Activated naive CD4-positive, alpha-beta T cell treated with anti-CD3 and anti-CD28 coated beads for 36 hours (primary cell): ENCODE measurements around the gene CRIP2. TPM values are rescaled to one million over a fixed set of nuclear protein-coding genes. Genes with fewer than 3 reads are reported as not detected.

Experiments
- CTCF ChIA-PET: fragments of 350-600 bp; sonication (Branson Sonifier 250); formaldehyde crosslinking; loops from one replicate; lab custom pipeline; 2021; ENCODE audit warnings: antibody characterized with exemption; lab: Charles Lee
- DNase-seq: peaks from one replicate; pipeline ENCODE4 v3.0.0-alpha.2; 2020
- H3K27ac Mint-ChIP-seq: one replicate; pipeline ENCODE4 v1.8.0; 2021; ENCODE audit warnings: mild to moderate bottlenecking, mixed read lengths
- H3K27me3 Mint-ChIP-seq: one replicate; pipeline ENCODE4 v1.8.0; 2021; ENCODE audit warnings: low read depth, mixed read lengths
- H3K36me3 Mint-ChIP-seq: one replicate; pipeline ENCODE4 v1.8.0; 2021; ENCODE audit warnings: low read depth, mixed read lengths
- H3K4me1 Mint-ChIP-seq: one replicate; pipeline ENCODE4 v1.8.0; 2021; ENCODE audit warnings: low read depth, mixed read lengths
- H3K4me3 Mint-ChIP-seq: one replicate; pipeline ENCODE4 v1.8.0; 2021; ENCODE audit warnings: mild to moderate bottlenecking, moderate library complexity, mixed read lengths
- H3K9me3 Mint-ChIP-seq: one replicate; pipeline ENCODE4 v1.8.0; 2021; ENCODE audit warnings: mixed read lengths
- intact Hi-C: fragments of 100-400 bp; cut with micrococcal nuclease; formaldehyde crosslinking; loops from one replicate; pipeline ENCODE4 v1.15.1; 2023
- total RNA-seq, 2 experiments: library from RNA; stranded (reverse); gene quantifications; one replicate each; pipeline ENCODE4 v1.2.3, GENCODE V29; 2021

CRIP2 gene
- total RNA-seq, 2 experiments from 2014 or later, result not detected

DNA sequence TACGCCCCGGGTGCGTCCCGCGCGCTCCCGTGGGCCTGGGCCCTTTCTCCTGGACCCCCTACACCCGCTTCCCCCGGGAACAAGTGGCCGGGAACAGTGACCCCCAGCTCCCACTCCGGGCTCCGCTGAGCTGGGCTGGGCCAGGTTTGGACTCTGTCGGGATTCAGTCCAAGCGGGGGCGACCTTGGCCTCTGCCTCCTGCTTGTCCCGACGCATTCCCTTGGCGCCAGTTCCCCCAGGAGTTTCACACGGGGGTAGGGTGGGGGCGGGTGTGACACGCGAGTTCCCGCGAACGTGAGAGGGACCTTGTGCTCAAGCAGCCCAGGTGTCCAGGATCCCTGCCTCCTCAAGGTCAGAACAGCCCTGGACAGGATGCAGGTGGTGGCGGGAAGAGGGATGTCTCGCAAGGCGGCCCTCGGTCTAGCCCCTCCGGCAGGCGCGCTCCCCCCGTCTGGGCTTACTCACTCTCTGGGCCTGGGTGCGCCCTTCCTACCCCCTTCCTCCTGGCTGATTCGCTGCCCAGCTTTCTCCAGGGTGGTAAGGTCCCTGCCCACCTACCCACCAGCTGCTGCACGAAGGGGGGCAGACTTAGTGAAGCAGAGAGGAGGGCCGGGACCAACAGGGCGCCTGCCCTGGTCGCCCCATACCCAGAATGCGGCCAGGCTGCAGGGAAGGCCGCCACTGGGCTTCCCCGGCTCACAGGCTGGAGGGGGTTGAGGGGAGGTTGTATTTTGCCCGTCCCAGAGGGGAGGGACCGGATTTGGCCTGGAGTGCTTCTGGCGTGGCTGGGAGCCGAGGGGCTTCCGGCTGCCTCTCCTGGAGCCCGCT, 862 bp downstream of the CRIP2 start:
- H3K36me3 Mint-ChIP-seq, result peaks cover 2% of the 10 kb centered on the region
- peak overlapping the region; percentile 32 for H3K4me3 Mint-ChIP-seq
- peaks cover 27% of the 10 kb centered on the region for H3K4me1 Mint-ChIP-seq
- DNase-seq, result no peak
- H3K27ac Mint-ChIP-seq, result no peak overlapping the region
- intact Hi-C loops, result loop anchor here (2.0 kb wide), 1 partner anchor 15 kb away; the partner anchor contains the start of gene TEDC1
- peaks cover 22% of the 10 kb centered on the region for H3K27me3 Mint-ChIP-seq
- H3K9me3 Mint-ChIP-seq, result no peaks in the 10 kb centered on the region
- CTCF ChIA-PET, result interaction anchor here (1.8 kb wide), 1 partner anchor 14 kb away, joined by 8 read pairs; no protein-coding TSS in a partner anchor

DNA sequence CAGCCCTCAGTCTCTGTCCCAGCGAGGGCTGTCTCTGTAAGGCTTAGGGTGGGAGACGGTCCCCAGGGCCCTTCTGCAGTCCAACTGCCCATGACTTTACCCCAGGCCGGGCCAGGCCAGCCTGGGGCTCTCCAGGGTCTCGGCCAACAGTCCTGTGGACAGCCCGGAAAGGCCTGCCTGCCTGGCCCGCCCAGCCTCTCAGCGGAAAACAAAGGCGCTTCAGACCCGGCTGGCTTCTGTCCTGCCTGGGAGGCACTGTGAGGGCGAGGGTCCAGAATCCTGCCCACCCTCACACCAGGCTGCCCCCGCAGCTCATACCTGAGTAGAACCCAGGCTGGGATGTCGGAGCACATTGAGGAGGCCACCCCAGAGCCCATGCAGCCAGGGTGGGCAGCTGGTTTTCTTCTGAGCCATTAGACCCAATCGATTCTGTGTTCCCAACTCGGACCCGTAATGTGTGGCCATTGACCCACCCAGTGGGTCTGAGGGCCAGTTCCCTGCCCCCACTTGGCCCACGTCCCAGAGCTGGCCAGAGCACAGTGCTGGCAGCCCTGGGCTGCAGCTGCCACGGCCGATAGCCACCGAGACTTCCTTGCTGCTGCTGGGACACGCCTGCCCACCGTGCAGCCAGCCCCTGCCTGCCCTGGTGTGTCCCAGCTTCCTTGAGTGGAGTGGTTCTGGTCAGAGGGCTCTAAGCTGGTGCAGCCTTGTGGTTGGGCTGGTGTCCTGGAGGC, 1.6 kb downstream of the CRIP2 start:
- H3K27me3 Mint-ChIP-seq, result peaks cover 22% of the 10 kb centered on the region
- H3K9me3 Mint-ChIP-seq, result no peaks in the 10 kb centered on the region
- intact Hi-C loops, result loop anchor here (2.0 kb wide), 1 partner anchor 15 kb away; the partner anchor contains the start of gene TEDC1
- no peak overlapping the region for H3K27ac Mint-ChIP-seq
- H3K4me1 Mint-ChIP-seq, result peaks cover 34% of the 10 kb centered on the region
- DNase-seq, result no peak
- CTCF ChIA-PET, result interaction anchor here (1.1 to 1.8 kb wide), 2 partner anchors 14 to 106 kb away, joined by 3 to 8 read pairs; no protein-coding TSS in a partner anchor
- H3K4me3 Mint-ChIP-seq, result no peak overlapping the region
- peaks cover 2% of the 10 kb centered on the region for H3K36me3 Mint-ChIP-seq

DNA sequence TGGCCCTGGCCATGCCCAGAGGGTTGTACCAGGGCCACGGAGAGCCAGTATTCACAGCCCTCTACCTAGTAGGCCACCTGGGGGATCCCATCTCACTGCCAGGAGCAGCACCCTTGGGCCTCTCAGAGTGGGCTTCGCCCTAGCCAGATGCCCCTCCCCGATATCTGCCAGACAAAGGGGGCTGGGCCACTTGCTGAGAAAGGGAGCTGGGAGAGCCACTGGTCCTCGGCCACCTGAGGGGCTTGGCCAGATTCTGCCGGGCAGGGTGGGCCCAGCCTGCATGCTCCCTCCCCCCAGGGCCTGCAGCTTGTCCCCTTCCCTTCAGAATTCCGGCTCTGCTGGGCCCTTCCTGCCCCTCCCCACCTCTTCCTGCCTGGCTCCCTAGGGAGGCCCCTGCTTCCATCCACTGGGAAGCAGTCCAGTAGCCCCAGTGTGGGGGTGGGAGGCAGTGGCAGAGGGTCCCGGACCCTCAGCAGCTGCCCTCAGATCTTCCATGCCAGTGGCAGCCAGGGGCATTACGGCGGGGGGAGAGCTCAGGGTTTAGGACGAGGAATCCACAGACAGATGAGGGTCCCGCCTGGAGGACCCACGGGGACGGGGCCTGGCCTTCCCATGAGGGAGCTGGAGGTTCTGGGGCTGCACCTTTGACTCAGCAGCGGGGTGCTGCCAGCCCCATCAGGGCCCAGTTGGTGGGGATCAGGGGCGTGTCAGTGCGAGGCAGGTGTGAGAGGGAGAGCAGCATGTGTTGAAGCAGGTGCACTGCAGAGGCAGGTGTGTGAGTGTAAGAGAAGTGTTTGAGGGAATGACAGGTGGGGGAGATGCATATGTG, 2.4 kb downstream of the CRIP2 start:
- H3K4me1 Mint-ChIP-seq, result peaks cover 39% of the 10 kb centered on the region

DNA sequence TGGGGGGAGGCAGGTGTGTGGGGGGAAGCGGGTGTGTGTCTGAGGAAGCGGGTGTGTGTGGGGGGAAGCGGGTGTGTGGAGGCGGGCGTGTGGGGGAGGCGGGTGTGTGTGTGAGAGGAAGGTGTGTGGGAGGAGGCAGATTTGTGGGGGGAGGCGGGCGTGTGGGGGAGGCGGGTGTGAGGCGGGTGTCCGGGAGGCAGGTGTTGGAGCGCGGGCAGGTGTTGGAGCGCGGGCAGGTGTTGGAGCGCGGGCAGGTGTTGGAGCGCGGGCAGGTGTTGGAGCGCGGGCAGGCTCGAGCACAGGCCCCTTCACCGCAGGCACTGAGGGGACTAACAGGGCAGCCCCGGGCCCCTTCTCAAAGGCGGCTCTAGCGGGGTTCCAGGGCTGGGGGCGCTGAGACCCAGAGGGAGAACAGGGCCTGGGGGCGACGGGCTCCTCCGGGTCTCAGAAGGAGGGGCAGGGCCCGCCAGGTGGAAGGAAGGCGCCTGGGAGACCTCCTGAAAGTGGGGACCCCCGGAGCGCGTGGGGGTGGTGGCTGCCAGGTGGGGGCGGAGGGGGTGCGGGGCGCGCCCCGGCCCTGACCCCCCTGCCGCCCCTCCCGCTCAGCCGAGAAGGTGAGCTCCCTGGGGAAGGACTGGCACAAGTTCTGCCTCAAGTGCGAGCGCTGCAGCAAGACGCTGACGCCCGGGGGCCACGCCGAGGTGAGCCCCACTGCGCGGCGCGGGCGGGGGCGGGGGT, 3.2 kb downstream of the CRIP2 start:
- H3K27ac Mint-ChIP-seq, result no peak overlapping the region

More for the DNA sequence above, 2.4 kb downstream of the CRIP2 start:
- DNase-seq, result no peak
- Mint-ChIP-seq H3K27me3 (peaks cover 22% of the 10 kb centered on the region), H3K4me3 (no peak overlapping the region), H3K36me3 (peaks cover 2% of the 10 kb centered on the region), H3K9me3 (no peaks in the 10 kb centered on the region), H3K27ac (no peak overlapping the region)
- CTCF ChIA-PET, result interaction anchor here (1.1 to 1.8 kb wide), 2 partner anchors 13 to 106 kb away, joined by 3 to 8 read pairs; no protein-coding TSS in a partner anchor
- intact Hi-C loops, result loop anchor here (2.0 kb wide), 1 partner anchor 14 kb away; the partner anchor contains the start of gene TEDC1

DNA sequence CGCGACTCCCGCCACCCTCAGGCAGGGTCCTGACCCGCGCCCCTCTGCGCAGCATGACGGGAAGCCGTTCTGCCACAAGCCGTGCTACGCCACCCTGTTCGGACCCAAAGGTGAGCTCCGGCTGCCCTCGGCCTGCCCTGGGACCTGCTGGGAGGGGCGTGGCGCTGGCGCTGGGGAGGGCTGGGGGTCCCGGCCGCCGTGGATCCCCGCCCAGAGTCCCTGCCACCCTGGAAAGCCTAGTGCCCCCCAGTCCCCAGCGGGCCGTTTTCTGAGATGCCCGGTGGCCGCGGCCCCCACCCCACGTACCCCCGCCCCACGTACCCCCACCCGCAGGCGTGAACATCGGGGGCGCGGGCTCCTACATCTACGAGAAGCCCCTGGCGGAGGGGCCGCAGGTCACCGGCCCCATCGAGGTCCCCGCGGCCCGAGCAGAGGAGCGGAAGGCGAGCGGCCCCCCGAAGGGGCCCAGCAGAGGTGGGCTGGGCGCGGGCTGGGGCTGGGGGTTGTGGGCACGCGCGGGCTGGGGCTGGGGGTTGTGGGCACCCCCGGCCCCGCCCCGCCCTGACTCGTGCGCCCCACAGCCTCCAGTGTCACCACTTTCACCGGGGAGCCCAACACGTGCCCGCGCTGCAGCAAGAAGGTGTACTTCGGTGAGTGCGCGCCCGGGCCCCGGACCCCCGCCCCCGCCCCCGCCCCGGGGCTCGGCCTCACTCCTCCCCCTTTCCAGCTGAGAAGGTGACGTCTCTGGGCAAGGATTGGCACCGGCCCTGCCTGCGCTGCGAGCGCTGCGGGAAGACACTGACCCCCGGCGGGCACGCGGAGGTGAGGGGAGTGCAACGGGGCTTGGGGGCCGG, 4.0 kb downstream of the CRIP2 start:
- Mint-ChIP-seq H3K4me3 (no peak overlapping the region), H3K36me3 (peaks cover 2% of the 10 kb centered on the region), H3K27ac (no peak overlapping the region), H3K9me3 (no peaks in the 10 kb centered on the region), H3K4me1 (peaks cover 48% of the 10 kb centered on the region), H3K27me3 (peaks cover 22% of the 10 kb centered on the region)
- no peak for DNase-seq
- intact Hi-C loops, result no loop called here
- CTCF ChIA-PET, result interaction anchor here (1.0 kb wide), 1 partner anchor 231 kb away, joined by 3 read pairs; no protein-coding TSS in a partner anchor

More for the DNA sequence above, 3.2 kb downstream of the CRIP2 start:
- H3K4me3 Mint-ChIP-seq, result no peak overlapping the region
- CTCF ChIA-PET, result interaction anchor here (1.0 kb wide), 1 partner anchor 230 kb away, joined by 3 read pairs; no protein-coding TSS in a partner anchor
- H3K27me3 Mint-ChIP-seq, result peaks cover 22% of the 10 kb centered on the region
- peaks cover 47% of the 10 kb centered on the region for H3K4me1 Mint-ChIP-seq
- intact Hi-C loops, result loop anchor here (2.0 kb wide), 1 partner anchor 13 kb away; the partner anchor contains the start of gene TEDC1
- peaks cover 2% of the 10 kb centered on the region for H3K36me3 Mint-ChIP-seq
- H3K9me3 Mint-ChIP-seq, result no peaks in the 10 kb centered on the region
- DNase-seq, result no peak

DNA sequence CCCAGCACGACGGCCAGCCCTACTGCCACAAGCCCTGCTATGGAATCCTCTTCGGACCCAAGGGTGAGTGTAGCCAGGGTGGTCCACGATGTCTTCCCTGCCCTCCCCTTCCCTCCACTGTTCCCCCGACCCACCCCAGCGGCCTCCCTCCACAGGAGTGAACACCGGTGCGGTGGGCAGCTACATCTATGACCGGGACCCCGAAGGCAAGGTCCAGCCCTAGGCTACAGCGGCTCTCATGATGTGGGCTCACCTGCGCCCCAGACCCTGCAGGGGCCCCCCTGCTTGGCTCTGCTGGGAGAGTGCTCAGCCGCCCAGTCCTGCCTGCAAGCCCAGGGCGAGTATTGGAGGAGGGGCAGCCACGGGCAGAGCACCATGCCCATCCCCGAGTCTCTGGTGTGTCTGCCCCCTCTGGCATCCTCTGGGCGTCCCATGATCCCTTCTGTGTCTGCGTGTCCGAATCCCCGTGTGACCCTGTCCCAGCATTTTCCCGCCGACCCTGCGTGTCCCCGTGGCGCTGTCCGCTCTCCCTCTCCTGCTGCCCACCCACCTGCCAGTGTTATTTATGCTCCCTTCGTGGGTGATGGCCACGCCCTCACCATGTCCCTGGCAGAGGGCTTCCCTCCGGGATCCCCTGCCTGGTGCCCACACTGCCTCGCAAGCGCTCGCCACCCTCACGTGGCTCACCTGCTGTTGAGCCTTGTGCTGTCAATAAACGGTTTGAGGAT, 5.0 kb downstream of the CRIP2 start:
- Mint-ChIP-seq H3K27ac (no peak overlapping the region), H3K27me3 (peaks cover 22% of the 10 kb centered on the region), H3K36me3 (peaks cover 2% of the 10 kb centered on the region), H3K4me3 (no peak overlapping the region), H3K9me3 (no peaks in the 10 kb centered on the region), H3K4me1 (peaks cover 53% of the 10 kb centered on the region)
- intact Hi-C loops, result loop anchor here (10.0 kb wide), 1 partner anchor 655 kb away; no protein-coding TSS in a partner anchor
- CTCF ChIA-PET, result interaction anchor here (2.2 kb wide), 1 partner anchor 10 kb away, joined by 43 read pairs; no protein-coding TSS in a partner anchor
- no peak for DNase-seq

DNA sequence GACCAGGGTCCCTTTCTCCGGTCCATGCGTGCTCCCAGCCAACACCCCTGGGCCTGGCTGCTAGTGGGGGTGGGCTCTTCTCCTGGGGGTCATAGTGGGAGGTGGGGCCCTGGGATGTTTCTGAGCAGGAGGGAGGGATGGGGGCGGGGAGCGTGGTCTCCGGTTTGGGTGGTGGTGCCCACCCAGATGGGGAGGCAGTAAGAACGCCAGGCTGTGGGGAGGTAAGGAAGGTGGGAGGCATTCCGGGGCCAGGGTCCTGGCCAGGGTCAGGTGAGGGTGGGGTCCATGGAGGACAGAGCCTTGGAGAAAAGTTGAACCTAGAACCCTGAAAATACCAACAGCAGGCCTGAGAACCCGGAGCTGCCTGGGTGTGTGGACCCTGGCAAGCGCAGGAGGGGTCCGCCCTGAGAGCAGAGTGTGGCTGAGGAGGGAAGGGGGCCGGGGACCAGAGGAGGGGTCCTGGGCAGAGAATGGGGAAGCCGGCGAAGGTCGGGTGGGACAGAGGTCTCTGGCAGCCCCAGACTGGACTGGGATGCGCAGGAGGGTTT, 5.7 kb downstream of the CRIP2 start:
- no peak overlapping the region for H3K27ac Mint-ChIP-seq
- H3K27me3 Mint-ChIP-seq, result peaks cover 22% of the 10 kb centered on the region
- H3K36me3 Mint-ChIP-seq, result peaks cover 2% of the 10 kb centered on the region
- H3K4me3 Mint-ChIP-seq, result no peak overlapping the region
- H3K4me1 Mint-ChIP-seq, result peaks cover 59% of the 10 kb centered on the region
- intact Hi-C loops, result loop anchor here (10.0 kb wide), 1 partner anchor 655 kb away; no protein-coding TSS in a partner anchor
- no peaks in the 10 kb centered on the region for H3K9me3 Mint-ChIP-seq
- DNase-seq, result no peak
- CTCF ChIA-PET, result interaction anchor here (0.5 to 2.2 kb wide), 17 partner anchors 9 to 311 kb away, joined by 3 to 43 read pairs (median 3); no protein-coding TSS in a partner anchor

DNA sequence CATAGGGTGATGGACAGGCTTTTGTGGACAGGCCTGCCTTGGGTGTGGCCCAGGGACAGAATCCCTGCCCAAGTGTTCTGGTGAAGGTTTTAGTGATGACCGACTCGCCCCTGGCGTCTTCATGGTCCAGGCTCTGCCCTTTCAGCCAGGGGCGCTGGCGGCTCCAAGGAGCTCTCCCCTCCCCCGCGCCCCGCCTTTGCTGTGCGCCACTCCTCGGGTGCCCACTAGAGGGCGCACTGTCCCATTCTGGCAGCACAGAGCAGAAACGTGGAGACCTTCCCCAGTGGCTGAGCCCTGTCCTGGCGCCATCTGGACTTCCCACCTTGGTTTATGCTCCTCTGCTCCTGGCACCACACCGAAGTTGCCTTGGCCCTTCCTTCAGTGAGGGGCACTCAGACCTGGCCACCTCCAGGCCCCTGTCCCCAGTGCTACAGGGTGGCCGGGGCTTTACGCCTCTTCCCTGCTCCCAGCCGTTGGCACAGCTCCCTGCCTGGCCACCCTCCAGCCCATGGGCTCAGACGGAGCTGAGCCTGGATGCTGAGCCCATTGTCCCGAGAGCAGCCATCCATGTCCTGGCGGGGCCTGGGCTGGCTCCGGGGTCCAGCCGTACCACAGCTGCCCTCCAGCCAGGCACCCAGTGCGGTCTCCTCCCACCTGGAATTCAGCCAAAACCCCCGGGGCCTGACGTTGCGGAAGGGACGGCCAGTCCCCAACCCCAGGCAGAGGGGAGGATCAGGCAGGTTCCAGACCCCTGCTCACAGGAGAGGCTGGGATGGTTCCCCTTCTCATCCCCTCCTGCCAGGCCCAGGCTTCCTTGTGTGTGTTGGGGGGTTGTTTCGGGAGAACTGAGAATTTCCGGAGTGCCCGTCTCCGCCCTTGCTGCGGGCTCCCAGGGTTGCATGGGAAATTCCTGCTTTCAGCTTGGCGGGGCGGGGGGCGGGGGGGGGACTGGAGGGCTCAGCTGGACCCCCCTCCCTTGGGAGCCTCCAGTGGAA, 6.5 kb downstream of the CRIP2 start:
- intact Hi-C loops, result loop anchor here (1.0 to 10.0 kb wide), 3 partner anchors 9 to 656 kb away; no protein-coding TSS in a partner anchor
- H3K36me3 Mint-ChIP-seq, result peaks cover 2% of the 10 kb centered on the region
- DNase-seq, result peak; percentile 93
- H3K27me3 Mint-ChIP-seq, result peaks cover 21% of the 10 kb centered on the region
- H3K27ac Mint-ChIP-seq, result peak overlapping the region; percentile 86
- no peaks in the 10 kb centered on the region for H3K9me3 Mint-ChIP-seq
- peaks cover 59% of the 10 kb centered on the region for H3K4me1 Mint-ChIP-seq
- H3K4me3 Mint-ChIP-seq, result peak overlapping the region; percentile 71
- CTCF ChIA-PET, result interaction anchor here (0.5 to 2.2 kb wide), 19 partner anchors 8 to 312 kb away, joined by 3 to 43 read pairs (median 3); partner anchors contain the start of gene BRF1
